ELF-1 (cell line): ENCODE measurements around the gene ERC2.

Experiments
- DNase-seq: peaks from one replicate; pipeline ENCODE4 v3.0.0-alpha.2; 2016; ENCODE audit warnings: low read depth, low spot score

ERC2 gene

DNA sequence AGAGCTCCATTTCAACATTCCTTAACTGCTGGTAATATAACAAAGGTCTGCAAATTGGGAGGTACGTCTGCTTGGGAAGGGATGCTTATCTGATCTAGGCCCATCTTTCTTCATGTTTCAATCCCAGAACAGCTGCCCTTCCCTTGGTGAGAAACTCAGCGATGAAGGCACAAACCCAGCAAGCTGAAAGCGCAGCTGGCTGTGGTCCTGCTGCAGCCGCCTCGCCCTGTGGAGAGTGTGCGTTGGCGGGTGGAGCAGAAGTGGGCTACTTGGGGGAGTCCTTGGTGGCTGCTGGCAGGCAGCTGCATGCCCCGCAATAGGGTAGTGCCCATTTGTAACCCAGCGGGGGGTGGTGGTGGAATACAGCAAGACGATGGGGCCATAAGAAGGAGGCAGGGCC, 820.6 kb downstream of the ERC2 start:
- no peak for DNase-seq

DNA sequence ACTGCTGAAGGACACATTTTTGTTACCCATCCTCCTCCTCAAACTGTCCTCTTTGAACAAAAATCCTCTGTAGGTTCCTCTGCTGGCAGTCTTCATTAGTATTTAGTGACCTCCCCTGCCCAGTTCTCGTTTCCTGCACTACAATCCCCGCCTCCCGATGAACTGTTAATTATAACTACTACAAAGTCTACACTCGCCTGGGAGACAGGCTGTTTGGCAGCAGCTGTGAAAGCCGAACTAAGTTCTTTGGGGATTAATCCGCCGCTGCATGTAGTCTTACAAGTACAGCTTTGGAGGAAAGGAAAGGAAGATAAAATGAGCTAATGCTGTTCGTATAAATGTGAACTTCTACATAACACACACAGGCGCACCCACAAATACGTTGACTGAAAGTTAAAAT, 821.2 kb downstream of the ERC2 start:
- DNase-seq: no peak

DNA sequence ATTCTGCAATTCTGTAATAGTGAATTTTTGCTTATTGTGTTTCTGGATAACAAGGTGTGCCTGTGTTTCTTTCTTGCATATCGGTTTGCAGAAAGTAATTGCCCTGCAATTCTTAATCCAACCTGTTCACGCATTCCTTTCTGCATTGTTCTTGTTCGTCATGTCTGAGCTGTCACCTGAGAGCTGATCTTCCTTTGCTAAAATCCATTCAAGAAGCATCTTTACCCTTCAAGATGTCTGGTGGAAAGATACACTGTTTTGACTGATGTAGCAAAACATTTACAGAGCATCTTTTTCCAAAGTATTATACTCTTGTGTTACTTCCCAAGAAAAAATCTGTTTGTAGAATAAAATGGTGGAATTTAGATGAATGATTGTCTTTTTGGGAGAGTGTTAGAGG, 822.1 kb downstream of the ERC2 start:
- DNase-seq: no peak

DNA sequence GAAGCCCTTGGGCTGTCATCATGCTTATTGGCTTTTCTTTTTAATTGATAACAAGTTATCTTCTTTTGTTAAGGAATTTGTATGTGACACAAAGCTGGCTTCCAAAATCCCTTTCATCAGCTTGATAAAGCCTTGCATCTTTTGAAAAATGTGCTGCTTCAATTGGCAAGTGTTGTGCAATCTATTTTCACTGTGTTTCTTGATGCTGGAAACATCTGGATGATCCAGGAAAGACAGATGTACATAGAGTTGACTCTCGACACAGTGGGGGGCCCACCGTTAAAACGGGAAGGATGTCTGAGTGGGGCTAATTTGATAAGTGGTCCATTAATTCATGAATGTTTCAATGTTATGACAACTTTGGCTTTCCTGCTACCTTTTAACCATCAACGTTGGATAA, 822.8 kb downstream of the ERC2 start:
- no peak for DNase-seq

DNA sequence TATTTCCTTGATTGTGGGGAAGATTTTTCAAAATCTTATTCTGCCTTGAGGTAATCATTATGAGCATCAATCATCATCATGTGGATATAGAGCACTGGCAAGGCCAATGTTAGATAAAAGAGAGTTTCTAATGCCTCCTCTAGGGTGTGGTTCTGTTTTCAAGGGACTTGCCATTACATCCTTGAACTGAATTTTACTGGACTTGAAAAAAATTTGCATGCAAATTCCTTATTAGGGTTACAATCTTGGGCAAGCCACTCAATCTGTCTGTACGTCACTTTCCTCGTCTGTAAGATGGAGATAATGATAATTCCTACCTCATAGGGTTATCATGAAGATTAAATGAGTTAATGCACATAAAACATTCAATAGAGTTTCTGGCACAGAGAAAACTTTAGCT, 825.0 kb downstream of the ERC2 start:
- no peak for DNase-seq

DNA sequence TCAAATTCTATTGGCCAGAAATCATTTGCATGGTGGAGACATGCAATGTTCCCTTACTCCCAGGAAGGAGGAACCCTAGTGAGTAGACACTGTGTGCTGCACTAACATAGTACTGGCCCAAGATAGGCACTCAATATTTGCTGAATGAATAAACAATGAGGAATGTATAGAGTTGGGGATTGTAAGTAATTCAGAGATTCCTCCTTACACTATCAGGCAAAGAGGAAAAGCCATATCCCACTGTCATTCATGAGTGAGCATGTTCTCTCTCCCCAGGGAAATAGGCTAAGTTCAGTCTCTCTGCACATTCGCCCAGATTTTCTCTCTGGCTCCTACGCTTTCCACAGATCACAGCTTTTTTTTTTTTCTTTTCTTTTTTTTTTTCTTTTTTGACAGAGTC, 826.3 kb downstream of the ERC2 start:
- DNase-seq: no peak

DNA sequence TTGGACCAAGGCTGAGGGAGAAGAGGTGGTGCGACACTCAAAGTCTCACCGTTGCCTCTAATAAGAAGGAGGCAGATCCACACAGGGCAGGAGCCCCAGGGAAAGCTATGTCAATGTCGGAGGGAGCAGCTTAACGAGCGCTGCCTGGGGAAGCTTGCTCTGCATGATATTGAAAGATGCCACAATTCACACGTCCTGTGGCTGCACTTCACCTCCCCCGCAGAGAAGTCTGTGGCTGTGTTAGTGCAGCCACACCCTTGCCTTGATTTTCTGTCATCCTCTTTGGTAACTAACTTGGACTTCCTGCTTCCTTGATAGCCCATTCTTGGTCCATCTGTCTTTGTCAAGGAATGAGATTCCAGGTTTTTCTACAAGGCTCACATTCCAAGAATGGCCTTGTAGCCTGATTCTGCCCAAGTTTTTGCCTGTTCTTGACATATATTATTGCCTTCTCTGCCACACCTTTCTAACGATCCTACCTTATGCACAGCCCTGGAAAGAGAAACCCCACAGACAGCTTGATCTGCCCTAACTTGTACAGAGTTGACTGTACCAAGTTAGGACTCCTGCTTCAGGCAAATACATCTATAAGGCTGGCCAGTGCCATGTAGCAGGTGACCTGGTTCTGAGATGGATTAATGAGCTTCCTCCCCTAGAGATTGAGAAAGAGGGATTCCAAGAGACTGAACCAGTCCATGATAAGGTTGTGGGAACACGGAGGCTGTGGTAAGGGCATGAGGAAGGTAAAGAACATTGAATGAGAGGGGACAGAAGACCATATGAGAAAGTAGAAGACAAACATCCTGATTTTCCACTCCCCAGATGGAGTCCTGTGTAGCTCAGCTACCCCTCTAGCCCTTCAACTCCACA, 828.1 kb downstream of the ERC2 start:
- no peak for DNase-seq

DNA sequence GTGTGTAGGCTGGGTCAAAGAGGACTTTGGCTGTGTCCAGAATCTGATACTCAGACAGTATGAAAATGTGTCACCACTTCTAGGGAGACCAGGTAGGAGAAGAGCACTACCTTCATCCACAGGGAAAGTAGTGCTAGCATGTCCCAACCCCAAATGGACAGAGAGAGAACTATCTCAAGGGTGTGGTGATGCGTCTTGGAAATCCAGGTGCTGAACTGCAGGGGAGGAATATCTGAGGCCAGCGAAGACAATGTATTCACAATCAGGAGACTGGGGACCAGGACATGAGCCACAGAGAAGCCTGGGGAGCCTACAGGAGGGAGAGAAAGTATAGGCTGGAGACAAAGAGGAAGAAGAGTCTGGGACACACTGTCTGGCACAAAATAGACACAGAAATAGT, 829.1 kb downstream of the ERC2 start:
- no peak for DNase-seq

DNA sequence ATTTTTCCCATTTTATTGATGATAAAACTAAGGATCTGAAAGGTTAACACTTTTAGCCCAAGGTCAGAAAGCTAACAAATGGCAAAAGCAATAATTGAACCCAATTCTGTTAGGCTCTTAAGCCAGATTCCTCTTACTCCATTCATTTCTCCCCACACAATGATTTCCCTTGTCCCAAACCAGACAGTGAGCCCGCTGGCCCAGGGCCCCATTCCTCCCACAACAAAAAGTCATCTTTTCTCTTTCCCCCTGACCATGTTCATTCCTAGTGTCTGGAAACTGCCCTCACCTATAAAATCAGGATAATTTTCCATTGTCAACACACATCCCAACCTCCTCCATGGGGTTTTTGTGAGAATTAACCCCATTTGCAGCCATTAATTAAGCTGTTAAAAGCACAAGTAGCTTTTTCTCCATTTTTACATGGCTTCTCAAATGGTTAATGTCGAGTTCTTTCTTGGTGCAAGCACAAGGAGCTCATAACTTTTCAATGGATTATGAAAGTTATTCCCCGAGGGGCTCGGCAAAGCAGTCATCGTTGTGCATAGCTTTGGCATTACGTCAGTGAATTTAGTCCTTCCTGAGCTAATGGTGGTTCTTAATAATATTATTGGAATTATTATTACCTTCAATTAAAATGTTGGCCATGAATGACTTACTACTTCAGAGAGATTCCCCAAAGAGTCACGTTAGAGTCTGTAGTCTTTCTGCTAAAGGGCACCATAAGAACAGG, 830.2 kb downstream of the ERC2 start:
- no peak for DNase-seq

DNA sequence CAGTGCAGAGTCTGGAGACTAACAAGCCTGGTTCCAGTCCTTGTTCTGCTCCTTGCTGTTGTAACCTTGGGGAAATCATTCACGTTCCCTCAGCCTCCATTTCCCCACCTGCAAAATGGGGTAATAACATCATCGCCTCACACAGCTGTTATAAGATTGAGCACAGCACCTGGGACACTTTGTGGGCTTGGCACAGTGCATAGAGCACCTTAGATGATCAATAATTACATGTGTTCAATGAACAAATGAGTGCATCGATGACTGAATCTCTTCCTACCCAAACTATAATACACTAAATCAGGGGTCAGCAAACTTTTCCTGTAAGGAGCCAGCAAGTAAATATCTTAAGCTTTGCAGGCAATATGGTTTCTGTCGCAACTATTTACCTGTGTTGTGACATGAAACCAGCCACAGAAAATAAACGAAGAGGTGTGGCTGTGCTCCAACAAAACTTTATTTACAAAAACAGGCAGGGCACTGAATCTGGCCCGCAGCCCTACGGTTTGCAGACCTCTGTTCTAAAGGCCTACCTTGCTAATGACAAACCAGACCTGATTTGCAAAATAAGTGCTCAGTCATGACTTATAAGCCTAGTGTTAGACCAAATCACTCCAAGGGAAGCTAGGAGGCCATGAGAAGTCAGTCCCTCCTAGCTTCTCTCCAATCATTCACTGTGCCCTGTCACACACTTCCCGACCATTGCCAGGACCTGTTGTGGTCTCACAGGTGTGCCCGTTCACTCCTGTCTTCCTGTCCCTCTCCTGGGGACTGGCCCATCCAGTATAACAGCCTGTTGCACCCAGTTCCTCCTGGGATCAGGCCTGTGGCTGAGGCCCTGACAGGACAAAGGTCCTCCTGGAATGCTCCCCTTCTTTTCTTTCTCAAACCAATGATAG, 831.7 kb downstream of the ERC2 start:
- no peak for DNase-seq

DNA sequence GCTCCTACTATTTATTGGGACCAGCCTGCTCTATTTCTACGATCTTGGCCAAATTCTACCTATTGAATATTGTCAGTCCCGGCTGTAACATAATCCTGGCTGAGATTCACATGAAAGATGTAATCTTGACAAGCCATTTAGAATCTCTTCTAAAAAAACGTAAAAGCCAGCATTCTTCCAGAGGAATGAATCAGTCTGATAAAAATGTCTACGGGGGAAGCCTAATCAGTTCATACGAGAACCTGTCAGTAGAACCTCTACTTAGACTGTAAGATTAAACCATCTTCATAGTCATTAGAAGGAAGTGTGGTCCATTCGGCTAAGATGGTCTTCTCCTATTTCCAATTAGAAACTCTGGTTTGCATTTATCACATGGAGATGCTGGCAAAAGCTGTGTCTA, 833.9 kb downstream of the ERC2 start:
- no peak for DNase-seq

DNA sequence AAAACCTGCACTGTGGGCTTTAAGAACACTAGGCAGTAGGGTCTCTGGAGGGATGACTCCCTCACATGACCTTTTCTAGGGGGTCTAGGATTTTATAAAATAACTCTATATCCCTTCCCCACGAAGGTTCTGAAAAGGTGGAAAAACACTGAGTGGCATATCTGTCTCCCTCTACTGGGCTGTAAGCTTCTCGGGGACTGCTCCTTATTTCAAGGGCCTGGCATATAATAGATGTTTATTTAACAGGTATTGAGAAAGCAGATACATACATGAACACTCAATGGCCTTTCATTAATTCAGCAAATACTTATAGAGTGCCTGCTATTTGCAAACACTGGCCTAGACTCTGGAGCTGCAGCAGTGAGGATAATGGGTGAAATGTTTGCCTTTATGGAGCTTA, 834.9 kb downstream of the ERC2 start:
- no peak for DNase-seq

DNA sequence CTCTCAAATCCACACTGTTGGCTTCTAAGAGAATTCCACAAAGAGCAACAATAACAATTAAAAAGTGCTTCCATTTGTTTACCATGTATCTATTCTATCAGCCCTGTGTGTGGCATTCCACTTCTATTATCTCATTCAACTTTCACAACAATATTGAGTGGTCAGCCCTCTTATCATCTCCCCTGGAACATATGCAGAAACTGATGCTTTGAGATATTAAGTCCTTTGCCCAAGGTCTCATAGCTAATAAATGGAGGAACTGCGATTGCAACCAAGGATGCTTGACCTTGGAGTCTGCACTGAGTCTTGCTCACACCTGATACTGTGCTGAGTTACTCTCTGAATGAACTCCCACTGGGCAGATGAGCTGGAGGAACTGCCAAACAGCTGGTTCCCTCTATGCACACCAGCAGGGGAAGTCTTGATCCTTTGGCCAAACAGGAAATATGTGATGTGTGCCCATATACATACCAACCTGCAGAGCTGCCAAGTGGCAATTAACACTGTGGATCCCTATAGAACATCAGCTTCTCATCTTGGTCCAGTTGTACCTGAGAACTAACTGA, 836.4 kb downstream of the ERC2 start:
- no peak for DNase-seq

DNA sequence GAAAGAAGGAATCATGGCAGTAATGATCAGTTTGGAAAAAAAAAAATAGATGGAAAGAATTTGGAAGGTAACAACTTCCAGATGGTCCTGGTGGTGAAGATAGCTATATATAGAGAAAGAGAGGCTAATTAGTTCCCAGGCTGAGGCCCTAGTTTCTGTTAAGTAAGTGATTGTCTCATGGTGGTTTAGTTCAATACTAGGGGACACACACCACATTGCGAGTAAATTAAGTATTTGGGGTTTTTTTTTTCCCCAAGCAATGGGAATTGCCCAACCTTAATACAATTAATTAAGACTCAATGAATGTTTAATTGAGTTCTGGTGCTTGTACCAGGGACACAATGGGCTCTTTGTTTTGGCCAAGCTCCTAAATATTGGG, 837.4 kb downstream of the ERC2 start:
- DNase-seq: no peak

DNA sequence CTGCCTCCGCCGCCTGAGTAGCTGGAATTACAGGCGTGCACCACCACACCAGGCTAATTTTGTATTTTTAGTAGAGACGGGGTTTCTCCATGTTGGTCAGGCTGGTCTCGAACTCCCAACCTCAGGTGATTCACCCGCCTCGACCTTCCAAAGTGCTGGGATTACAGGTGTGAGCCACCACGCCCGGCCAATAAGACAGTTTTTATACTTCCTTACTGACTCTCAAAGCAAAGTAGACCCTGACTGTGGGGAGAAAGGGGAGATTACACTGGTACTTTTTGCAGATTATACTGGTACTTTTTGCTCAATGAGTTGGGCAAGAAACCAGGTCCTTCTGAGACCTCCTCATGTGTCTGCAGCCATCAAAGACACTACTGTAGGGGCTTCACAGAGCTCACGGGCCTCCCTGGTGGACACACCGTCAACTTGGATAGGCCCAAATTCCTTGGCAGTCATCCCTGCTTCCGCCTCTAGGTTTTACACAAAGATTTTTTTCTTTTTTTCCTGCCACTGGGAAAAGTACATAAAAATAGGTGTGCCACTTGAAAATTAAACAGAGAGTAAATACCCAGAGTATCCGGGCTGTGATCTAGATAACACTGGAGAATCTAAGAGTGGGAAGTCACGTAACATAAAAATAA, 837.9 kb downstream of the ERC2 start:
- no peak for DNase-seq

DNA sequence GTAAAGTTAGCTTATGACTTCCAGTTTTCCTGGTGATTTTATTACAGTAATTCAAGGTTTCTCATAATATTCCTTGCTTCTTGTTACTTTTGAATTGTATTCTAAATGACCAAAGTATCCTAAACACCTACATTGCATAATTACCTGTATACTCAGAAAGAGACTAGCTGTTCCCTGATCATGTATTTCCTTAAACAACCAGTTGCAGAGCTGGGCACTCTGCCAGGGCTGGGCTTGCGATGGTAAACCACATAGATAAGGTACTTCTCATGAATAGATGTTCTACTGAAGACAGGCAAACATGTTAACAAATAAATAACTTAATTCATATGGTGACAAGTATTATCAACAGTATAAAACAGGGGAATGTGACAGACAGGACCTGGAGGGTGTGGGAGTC, 838.8 kb downstream of the ERC2 start:
- no peak for DNase-seq

DNA sequence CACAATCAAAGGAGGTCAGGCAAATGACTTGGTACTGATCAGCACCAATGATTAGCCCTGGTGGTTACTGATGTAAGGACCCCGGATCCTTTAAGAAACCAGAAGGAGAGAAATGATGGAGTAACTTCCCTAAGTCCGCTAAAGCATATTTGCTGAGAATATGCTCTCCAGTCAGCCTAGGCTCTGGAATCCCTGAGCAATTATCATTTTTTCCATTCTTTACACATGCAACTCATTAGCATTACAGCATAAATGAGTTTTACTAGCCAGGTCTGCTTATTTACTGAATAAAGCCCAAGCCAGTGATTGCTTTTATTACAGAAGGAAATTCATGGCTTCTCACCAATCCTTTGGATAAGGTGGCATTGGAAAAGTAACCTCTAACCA, 842.0 kb downstream of the ERC2 start:
- DNase-seq: no peak

DNA sequence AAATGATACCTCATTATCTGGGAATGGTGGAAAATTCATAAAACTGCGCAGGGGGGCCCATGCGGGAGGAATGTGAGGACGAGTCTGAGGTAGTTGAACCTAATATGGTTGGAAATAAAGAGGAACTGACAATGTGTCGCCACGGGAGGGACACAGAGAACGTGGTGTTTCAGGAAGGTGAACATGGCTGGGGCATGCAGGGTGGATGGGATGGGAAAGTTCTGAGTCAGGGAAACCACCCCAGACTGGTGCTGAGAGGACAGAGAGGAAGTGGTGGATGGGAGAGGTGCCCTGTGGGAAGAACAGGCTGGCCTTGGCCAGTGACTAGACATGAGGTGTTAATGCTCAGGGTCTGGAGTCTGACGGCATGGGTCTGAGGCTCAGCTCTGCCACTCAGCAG, 844.0 kb downstream of the ERC2 start:
- DNase-seq: no peak

DNA sequence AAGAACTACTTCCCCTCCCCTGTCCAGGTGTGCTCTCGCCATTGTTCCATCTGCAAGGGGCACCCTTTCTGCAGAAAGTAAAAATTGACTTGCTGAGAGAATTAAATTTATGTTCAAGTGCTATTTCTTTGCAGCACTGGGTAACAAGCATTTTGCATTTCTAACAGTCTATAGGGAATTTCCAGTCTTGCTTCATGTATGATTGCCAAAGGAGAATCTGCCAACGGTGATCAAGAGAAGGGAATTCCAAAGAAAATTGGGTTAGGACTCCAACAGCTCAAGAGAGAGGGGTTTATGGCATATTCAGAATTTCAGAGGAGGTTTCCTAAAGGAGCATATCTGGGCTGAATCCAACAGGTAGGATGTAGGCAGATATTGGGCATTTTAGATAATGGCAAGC, 844.5 kb downstream of the ERC2 start:
- DNase-seq: no peak

DNA sequence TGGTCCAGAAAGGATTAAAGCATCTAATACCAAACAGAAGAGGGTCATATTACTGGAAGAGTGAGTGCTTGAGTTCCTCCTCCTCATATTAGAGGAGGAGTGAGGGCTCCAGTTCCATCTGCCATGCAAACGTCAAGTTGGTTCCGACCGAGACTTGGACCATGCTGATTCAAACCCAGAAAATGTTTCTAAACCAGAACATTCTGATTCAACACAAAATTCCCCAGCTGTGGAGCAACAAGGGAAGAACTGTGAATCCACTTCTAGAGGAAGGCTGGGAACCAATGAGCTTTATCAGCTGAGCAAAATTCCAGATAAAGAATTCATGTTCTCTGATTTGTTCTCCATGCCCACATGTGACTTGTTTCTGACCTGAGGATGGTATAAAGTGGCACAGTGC, 845.5 kb downstream of the ERC2 start:
- DNase-seq: no peak

DNA sequence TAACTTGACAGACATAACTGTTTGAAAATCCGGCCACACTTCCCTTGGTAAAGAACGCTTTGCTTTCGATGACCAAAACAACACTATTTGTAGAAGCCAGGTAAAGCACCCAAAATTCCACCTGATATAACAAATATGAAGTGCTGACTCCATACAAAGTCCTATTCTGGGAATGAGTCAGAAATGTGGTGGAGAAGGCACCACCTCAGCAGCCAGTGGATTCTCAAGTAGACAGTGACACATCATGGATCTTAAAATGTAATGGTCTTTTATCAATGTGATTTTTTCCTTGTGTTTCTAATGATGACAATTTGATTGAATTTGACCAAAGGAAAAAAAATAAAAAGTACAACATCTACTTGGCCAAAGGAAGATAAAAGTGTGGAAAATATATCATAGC, 846.2 kb downstream of the ERC2 start:
- DNase-seq: no peak

DNA sequence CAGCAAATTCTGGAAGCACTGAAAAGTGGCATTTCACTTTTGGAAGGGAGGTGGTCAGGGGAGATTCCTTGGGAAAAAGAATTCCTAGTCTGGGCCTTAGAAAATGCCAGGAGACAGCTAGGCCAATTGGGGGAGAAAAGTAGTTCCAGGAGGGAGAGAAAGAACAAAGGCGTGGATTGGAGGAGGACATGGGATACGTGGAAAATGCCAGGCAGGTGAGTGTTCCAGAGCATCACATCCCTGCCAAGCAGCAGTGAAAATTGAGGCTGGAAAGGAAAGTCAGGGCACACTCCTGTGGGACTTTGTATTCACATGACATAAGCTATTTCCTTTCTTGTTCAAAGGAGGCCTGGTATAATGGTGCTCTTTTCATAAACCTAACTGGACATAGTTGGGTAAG, 846.6 kb downstream of the ERC2 start:
- no peak for DNase-seq
